GM12891 (cell line): ENCODE data around the gene ANKFN1.

Experiments
- PAX5 ChIP-seq: IDR thresholded peaks from 2 replicates; pipeline ENCODE4 v1.6.1; 2011; ENCODE audit warnings: low read length, moderate library complexity, mild to moderate bottlenecking; ENCODE audit not compliant: insufficient read depth, severe bottlenecking
- POLR2A ChIP-seq: IDR thresholded peaks from 2 replicates; pipeline ENCODE4 v1.6.1; 2011; ENCODE audit warnings: low read depth, low read length, control low read depth

- TF ChIP-seq POLR2A = no peak
- TF ChIP-seq PAX5 = no peak
Measured at GRCh38 chr17:56291226-56291805, 138.0 kb downstream of the ANKFN1 start.
